Measurements from ENCODE around the gene SERPINB12.

SERPINB12 gene

GRCh38 chr18:63551769-63552168 lies 9.6 kb downstream of the SERPINB12 start:
- DNase-seq, result no peak

GRCh38 chr18:63552581-63552980 lies 10.4 kb downstream of the SERPINB12 start:
- DNase-seq, result no peak

- DNase-seq, result no peak
Observed at GRCh38 chr18:63553081-63553480, 10.9 kb downstream of the SERPINB12 start.

GRCh38 chr18:63559567-63560491 lies 17.7 kb downstream of the SERPINB12 start:
- no peak for DNase-seq

- no peak for DNase-seq
Observed at GRCh38 chr18:63562284-63562683, 20.1 kb downstream of the SERPINB12 start.

GRCh38 chr18:63564021-63564420 lies 21.9 kb downstream of the SERPINB12 start:
- DNase-seq, result no peak

- DNase-seq, result no peak
Observed at GRCh38 chr18:63564561-63564960, 22.4 kb downstream of the SERPINB12 start.

GRCh38 chr18:63567276-63567675 lies 25.1 kb downstream of the SERPINB12 start:
- no peak for DNase-seq

- DNase-seq, result no peak
Observed at GRCh38 chr18:63567825-63568224, 25.7 kb downstream of the SERPINB12 start.

GRCh38 chr18:63570721-63571120 lies 28.6 kb downstream of the SERPINB12 start:
- DNase-seq, result no peak

GRCh38 chr18:63575681-63576080 lies 33.5 kb downstream of the SERPINB12 start:
- DNase-seq, result no peak

GRCh38 chr18:63578357-63578958 lies 36.3 kb downstream of the SERPINB12 start:
- DNase-seq, result peak; percentile 17

- DNase-seq, result no peak
Observed at GRCh38 chr18:63579616-63580015, 37.4 kb downstream of the SERPINB12 start.

GRCh38 chr18:63585988-63586387 lies 43.8 kb downstream of the SERPINB12 start:
- no peak for DNase-seq

GRCh38 chr18:63586431-63586830 lies 44.3 kb downstream of the SERPINB12 start:
- no peak for DNase-seq

GRCh38 chr18:63586966-63587365 lies 44.8 kb downstream of the SERPINB12 start, which contains the start of gene SERPINB13:
SERPINB13 (plus strand) TSS chr18:63587343; CDS start chr18:63588668, 1,325 bp downstream.
- DNase-seq, result no peak

GRCh38 chr18:63588909-63589308 lies 46.7 kb downstream of the SERPINB12 start:
- no peak for DNase-seq

- DNase-seq, result no peak
Observed at GRCh38 chr18:63590373-63590772, 48.2 kb downstream of the SERPINB12 start.

GRCh38 chr18:63590966-63591695 lies 49.0 kb downstream of the SERPINB12 start:
- DNase-seq, result no peak

GRCh38 chr18:63591725-63592124 lies 49.6 kb downstream of the SERPINB12 start:
- DNase-seq, result no peak

- DNase-seq, result no peak
Observed at GRCh38 chr18:63592471-63592870, 50.3 kb downstream of the SERPINB12 start.

- no peak for DNase-seq
Observed at GRCh38 chr18:63596964-63597363, 54.8 kb downstream of the SERPINB12 start.

GRCh38 chr18:63603355-63603754 lies 61.2 kb downstream of the SERPINB12 start:
- no peak for DNase-seq

Measured in DMS79 treated with DMSO at 0.1 percent for 48 hours (cell line).